PC-3 (cell line): ENCODE data around the gene IPO9. TPM values are rescaled to one million over a fixed set of nuclear protein-coding genes. Genes with fewer than 3 reads are reported as not detected.
"Not testable (repeated sequence)": the region's sequence is repeated elsewhere in the genome, so short reads cannot be mapped to it uniquely, and the experiment has no call there.

Source experiments
- ATAC-seq: fragments of 200-7000 bp; cut with Tn5 transposase; 2 replicates; pipeline ENCODE4 v1.9.1; 2020; ENCODE audit warnings: mild to moderate bottlenecking, moderate library complexity
- BruUV-seq: library from RNA; stranded (reverse); fragments of 400-500 nt; replicated peaks from 2 replicates; lab custom pipeline; 2021; lab: Mats Ljungman, UMichigan
- CTCF ChIA-PET: fragments of 300-600 bp; sonication (Branson Sonifier 250); formaldehyde crosslinking; loops from one replicate; lab custom pipeline; 2022; ENCODE audit warnings: antibody characterized with exemption; lab: Charles Lee
- POLR2A ChIA-PET: fragments of 300-600 bp; sonication (Branson Sonifier 250); formaldehyde crosslinking; loops from one replicate; lab custom pipeline; 2022; ENCODE audit warnings: antibody characterized with exemption; ENCODE audit not compliant: unreplicated experiment; lab: Charles Lee
- DNase-seq: peaks from one replicate; pipeline ENCODE4 v3.0.0-alpha.2; 2015
- H2AFZ ChIP-seq: fragments of 300-600 bp; sonication (generic); 2 replicates; pipeline ENCODE4 v1.6.0; 2016; ENCODE audit warnings: antibody characterized with exemption, low read length
- H3F3A ChIP-seq: fragments of 300-600 bp; sonication (generic); one replicate; pipeline ENCODE4 v1.6.0; 2017; ENCODE audit warnings: antibody characterized with exemption, low read length, control low read depth, mild to moderate bottlenecking; ENCODE audit not compliant: unreplicated experiment
- H3K27ac ChIP-seq: fragments of 300-600 bp; sonication (generic); 2 replicates; pipeline ENCODE4 v1.5.1; 2016; ENCODE audit warnings: mild to moderate bottlenecking, low read length
- H3K27me3 ChIP-seq: fragments of 300-600 bp; sonication (generic); 2 replicates; pipeline ENCODE4 v1.6.1; 2016; ENCODE audit warnings: low read length, mixed read lengths
- H3K36me3 ChIP-seq: fragments of 300-600 bp; sonication (generic); 2 replicates; pipeline ENCODE4 v1.6.1; 2016; ENCODE audit warnings: low read depth, mixed run types, low read length, mixed read lengths
- H3K4me1 ChIP-seq: fragments of 300-600 bp; sonication (generic); 2 replicates; pipeline ENCODE4 v1.5.1; 2016; ENCODE audit warnings: low read length; ENCODE audit not compliant: insufficient read depth
- H3K4me2 ChIP-seq: fragments of 300-600 bp; sonication (generic); 2 replicates; pipeline ENCODE4 v1.6.0; 2016; ENCODE audit warnings: low read length
- H3K4me3 ChIP-seq: fragments of 300-600 bp; sonication (generic); 2 replicates; pipeline ENCODE4 v1.5.1; 2016; ENCODE audit warnings: mild to moderate bottlenecking, low read length, mixed read lengths
- H3K79me2 ChIP-seq: fragments of 300-600 bp; sonication (generic); 2 replicates; pipeline ENCODE4 v1.6.1; 2017; ENCODE audit warnings: low read length, mixed read lengths
- H3K9ac ChIP-seq: fragments of 300-600 bp; sonication (generic); 2 replicates; pipeline ENCODE4 v1.6.0; 2016; ENCODE audit warnings: mild to moderate bottlenecking, low read length
- H3K9me2 ChIP-seq: fragments of 300-600 bp; sonication (generic); replicated peaks from 2 replicates; pipeline ENCODE4 v1.6.1; 2016; ENCODE audit warnings: mixed run types, low read length, mixed read lengths
- H3K9me3 ChIP-seq: fragments of 300-600 bp; sonication (generic); 2 replicates; pipeline ENCODE4 v1.6.1; 2016; ENCODE audit warnings: low read length, mixed read lengths
- H4K20me1 ChIP-seq: fragments of 300-600 bp; sonication (generic); 2 replicates; pipeline ENCODE4 v1.6.1; 2016; ENCODE audit warnings: low read length, mixed read lengths
- CTCF ChIP-seq: fragments of 300-600 bp; sonication (generic); conservative IDR thresholded peaks from 2 replicates; pipeline ENCODE4 v1.5.1; 2017; ENCODE audit warnings: antibody characterized with exemption, low read depth, mild to moderate bottlenecking, low read length
- EZH2 ChIP-seq: fragments of 300-600 bp; sonication (generic); IDR thresholded peaks from one replicate; pipeline ENCODE4 v1.6.1; 2017; ENCODE audit warnings: antibody characterized with exemption, mild to moderate bottlenecking, low read length; ENCODE audit not compliant: unreplicated experiment
- EZH2phosphoT487 ChIP-seq: fragments of 300-600 bp; sonication (generic); IDR thresholded peaks from 2 replicates; pipeline ENCODE4 v1.6.1; 2018; ENCODE audit warnings: mild to moderate bottlenecking, antibody characterized with exemption, low read length, borderline replicate concordance
- intact Hi-C: fragments of 100-400 bp; cut with micrococcal nuclease; formaldehyde crosslinking; loops from 2 replicates; pipeline ENCODE4 v1.9.0; 2023
- total RNA-seq: library from RNA; depleted of rRNA; stranded (reverse); fragments of >200 nt; gene quantifications from 2 replicates; pipeline ENCODE4 v1.2.3, GENCODE V29; 2014

IPO9 gene
- total RNA-seq, 1 experiment from 2014 or later, result 21.6 TPM

GRCh38 chr1:201899683-201900429 is 70.9 kb downstream of the IPO9 start:
- DNase-seq (no peak), ATAC-seq (no peak)
- H3K4me3 ChIP-seq, result no peak overlapping the region
- H3K27ac ChIP-seq, result no peak overlapping the region
- no peaks in the 10 kb centered on the region for H3K9me2 ChIP-seq
- no peaks in the 10 kb centered on the region for H3K9me3 ChIP-seq
- no peaks in the 10 kb centered on the region for H3K79me2 ChIP-seq
- intact Hi-C loops, result loop anchor here (5.0 kb wide), 1 partner anchor 32 kb away; no protein-coding TSS in a partner anchor
- no peak overlapping the region for H2AFZ ChIP-seq
- H3K4me2 ChIP-seq, result no peak overlapping the region
- H3K36me3 ChIP-seq, result no peaks in the 10 kb centered on the region
- no peaks in the 10 kb centered on the region for H3K27me3 ChIP-seq
- H3K9ac ChIP-seq, result no peak overlapping the region
- no peaks in the 10 kb centered on the region for H3F3A ChIP-seq
- no TSS peak for BruUV-seq
- ChIA-PET POLR2A (no interaction called here), CTCF (no interaction called here)
- no peaks in the 10 kb centered on the region for H4K20me1 ChIP-seq
- H3K4me1 ChIP-seq, result peaks cover 13% of the 10 kb centered on the region; the same call in 1 of the 2 replicates
- no peak for TF ChIP-seq EZH2phosphoT487
- TF ChIP-seq EZH2, result no peak
- no peak for TF ChIP-seq CTCF

GRCh38 chr1:201900476-201900875 is 71.5 kb downstream of the IPO9 start:
- Histone ChIP-seq H4K20me1 (no peaks in the 10 kb centered on the region), H3K79me2 (no peaks in the 10 kb centered on the region), H3K9ac (no peak overlapping the region), H3F3A (no peaks in the 10 kb centered on the region), H2AFZ (no peak overlapping the region), H3K9me2 (no peaks in the 10 kb centered on the region), H3K4me3 (no peak overlapping the region), H3K27ac (no peak overlapping the region), H3K9me3 (no peaks in the 10 kb centered on the region), H3K27me3 (no peaks in the 10 kb centered on the region), H3K4me2 (no peak overlapping the region), H3K4me1 (peaks cover 13% of the 10 kb centered on the region; the same call in 1 of the 2 replicates), H3K36me3 (no peaks in the 10 kb centered on the region)
- CTCF ChIA-PET, result no interaction called here
- POLR2A ChIA-PET, result no interaction called here
- no TSS peak for BruUV-seq
- no peak for ATAC-seq
- intact Hi-C loops, result no loop called here
- no peak for DNase-seq
- TF ChIP-seq EZH2phosphoT487, result no peak
- no peak for TF ChIP-seq CTCF
- TF ChIP-seq EZH2, result no peak

- H3K4me2 ChIP-seq, H3K36me3 ChIP-seq, H3K9me3 ChIP-seq, DNase-seq, H3K27ac ChIP-seq, H3K79me2 ChIP-seq, intact Hi-C loops, CTCF ChIA-PET, H3K9ac ChIP-seq, POLR2A ChIA-PET, H3K9me2 ChIP-seq, ATAC-seq, H3K27me3 ChIP-seq, H2AFZ ChIP-seq, H4K20me1 ChIP-seq, H3K4me3 ChIP-seq, BruUV-seq, H3F3A ChIP-seq: not testable (repeated sequence)
- peaks cover 12% of the 10 kb centered on the region; the same call in 1 of the 2 replicates for H3K4me1 ChIP-seq
Observed at GRCh38 chr1:201901036-201901435, 72.1 kb downstream of the IPO9 start.
